GM18498 (cell line): ENCODE results near the gene OR5C1.
"Not testable (repeated sequence)": the region's sequence is repeated elsewhere in the genome, so short reads cannot be mapped to it uniquely, and the experiment has no call there.

Experiments used
- ATAC-seq: cut with Tn5 transposase; IDR thresholded peaks from one replicate; pipeline ENCODE4 v1.9.1; 2021; ENCODE audit warnings: mild to moderate bottlenecking, moderate library complexity; ENCODE audit not compliant: unreplicated experiment

The OR5C1 gene

GRCh38 chr9:122810306-122810946 is 21.7 kb downstream of the OR5C1 start:
- ATAC-seq: peak; percentile 83

DNA sequence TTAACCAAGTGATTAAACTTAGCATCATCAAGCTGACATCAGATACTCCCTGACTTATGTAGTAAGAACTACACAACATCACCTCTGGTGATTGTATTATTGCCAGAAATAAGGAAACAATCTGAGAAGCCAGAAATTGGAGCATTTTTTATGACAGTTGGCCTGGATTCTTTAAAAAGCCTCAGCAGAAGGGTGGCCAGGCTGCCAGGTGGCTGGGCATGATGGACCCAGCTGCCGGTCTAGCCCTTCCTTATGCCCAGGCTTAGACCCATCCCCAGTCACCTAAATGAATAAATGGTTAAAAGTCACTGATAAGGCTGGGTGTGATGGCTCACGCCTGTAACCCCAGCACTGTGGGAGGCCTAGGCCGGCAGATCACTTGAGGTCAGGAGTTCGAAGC is 24.0 kb downstream of the OR5C1 start:
- ATAC-seq: no peak

DNA sequence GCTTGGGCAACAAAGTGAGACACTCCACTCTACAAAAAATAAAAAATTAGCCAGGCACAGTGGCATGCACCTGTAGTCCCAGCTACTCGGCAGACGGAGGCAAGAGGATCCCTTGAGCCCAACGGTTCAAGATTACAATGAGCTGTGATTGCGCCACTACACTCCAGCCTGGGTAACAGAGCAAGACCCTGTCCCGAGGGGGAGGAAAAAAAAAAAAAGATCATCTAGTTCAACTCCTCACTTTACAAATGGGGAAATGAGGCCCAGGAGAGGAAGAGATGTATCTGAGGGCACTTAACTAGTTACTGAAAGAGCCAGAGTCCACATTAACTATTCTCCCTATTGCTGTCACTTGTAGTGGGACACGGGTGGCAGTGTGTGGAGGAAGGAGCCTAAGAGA is 25.8 kb downstream of the OR5C1 start:
- no peak for ATAC-seq

GRCh38 chr9:122815544-122815943 is 26.8 kb downstream of the OR5C1 start:
- no peak for ATAC-seq

DNA sequence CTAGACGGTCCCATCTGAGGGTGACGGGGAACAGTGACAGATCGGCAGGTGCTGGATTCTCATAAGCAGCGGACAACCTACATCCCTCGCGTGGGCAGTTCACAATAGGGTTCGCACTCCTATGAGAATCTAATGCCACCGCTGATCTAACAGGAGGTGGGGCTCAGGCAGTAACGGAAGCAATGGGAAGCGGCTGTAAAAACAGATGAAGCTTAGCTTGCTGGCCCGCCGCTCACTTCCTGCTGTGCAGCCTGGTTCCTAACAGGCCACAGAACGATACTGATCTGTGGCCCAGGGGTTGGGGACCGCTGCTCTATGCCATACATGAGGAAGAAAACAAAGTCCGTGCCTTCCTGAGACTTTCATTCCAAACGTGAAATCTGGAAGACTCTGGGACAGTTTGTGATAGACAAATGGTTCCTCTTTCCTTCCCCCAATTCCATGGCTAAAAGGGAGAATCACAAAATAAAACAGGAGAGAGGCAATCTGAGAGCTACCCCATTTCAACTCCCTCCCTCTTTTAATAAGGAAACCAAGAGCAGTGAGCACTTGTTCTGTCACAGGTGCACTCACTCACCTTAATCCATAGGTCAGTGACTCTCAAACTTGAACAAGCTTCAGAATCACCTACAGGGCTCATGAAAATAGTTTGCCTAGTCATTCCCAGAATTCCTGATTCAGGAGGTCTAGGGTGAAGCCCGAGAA is 27.6 kb downstream of the OR5C1 start:
- peak; percentile 59 for ATAC-seq

DNA sequence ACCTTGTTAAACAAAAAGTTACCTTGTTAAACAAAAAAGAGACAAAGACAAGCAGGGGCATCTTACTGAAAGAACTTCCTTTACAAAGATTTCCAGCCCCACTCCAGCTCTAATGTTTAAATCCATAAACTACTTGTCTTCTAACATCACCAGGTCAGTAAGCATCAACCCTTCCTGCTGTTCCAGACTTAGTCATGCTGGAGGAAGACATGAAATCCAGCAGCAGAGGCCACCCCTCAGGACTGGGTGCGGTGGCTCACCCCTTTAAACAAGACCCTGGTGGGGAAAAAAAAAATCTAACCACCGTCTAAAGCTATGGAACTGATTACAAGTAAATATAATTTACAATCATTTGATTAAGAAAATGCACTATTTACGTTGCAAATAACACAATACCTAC is 30.6 kb downstream of the OR5C1 start:
- ATAC-seq: no peak

GRCh38 chr9:122819791-122820489 is 31.2 kb downstream of the OR5C1 start:
- ATAC-seq: no peak

DNA sequence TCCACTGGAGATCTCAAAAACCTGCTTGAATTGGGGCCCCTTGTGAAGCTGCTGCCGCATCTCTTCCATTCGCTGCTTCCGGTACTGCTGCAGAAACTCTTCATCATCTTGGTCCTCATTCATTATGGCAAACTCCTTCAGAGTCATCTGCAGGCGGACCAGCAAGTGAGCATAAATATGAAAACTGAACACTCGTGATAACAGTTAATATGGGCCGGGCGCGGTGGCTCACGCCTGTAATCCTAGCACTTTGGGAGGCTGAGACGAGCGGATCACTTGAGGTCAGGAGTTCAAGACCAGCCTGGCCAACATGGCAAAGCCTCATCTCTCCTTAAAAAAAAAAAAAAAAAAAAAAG is 31.7 kb downstream of the OR5C1 start:
- ATAC-seq: no peak

DNA sequence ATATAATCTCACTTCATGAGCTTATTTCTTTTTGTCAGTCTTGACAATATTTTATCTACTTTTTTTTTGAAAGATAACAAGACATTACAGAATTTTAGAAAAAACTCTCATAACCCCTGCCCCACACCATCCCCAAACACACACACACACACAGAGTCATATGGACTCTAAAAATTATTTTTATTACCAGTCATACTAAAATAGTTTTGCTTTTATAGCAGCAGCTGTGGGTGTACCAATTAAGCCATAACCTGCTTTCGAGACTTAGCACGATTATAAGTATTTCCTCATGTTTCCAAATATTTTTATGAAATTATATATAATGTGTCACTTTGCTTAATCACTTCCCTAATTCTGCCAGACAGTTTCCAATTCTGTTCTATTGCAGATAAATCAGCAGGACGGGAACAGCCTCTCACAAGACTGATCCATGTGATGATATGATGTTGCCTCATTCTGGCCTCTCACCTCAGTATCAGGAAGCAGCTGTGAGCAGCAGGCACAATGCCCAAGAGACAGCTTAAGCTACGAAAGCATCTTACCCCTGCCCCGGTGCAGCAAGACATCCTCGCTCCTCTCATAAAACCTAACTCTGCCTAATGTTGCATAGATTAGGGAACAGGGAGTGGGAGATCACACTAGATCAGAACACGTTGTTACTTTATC is 32.7 kb downstream of the OR5C1 start:
- ATAC-seq: no peak

- ATAC-seq: no peak
These were observed 33.3 kb downstream of the OR5C1 start for GRCh38 chr9:122822056-122822455.

DNA sequence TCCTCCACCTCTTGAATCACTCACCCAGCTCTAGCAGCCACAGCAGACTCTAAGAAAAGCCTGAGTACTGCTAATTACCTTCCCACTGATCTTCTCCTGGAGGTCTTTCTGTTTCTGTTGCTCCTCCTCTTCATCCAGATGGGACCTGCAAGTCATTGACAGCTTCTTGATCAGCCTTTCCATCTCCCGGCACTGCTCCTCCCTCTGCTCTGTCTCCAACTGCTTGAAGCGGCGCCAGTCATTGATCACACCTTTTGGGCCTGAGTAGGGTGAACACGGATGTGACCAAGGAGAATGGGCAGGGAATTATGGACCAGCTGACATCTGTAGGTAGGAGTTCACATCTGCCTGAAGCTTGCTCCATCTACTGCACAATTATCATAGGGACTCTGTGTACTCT is 34.2 kb downstream of the OR5C1 start:
- no peak for ATAC-seq

GRCh38 chr9:122827761-122828093 is 39.0 kb downstream of the OR5C1 start:
- ATAC-seq: peak; percentile 24

DNA sequence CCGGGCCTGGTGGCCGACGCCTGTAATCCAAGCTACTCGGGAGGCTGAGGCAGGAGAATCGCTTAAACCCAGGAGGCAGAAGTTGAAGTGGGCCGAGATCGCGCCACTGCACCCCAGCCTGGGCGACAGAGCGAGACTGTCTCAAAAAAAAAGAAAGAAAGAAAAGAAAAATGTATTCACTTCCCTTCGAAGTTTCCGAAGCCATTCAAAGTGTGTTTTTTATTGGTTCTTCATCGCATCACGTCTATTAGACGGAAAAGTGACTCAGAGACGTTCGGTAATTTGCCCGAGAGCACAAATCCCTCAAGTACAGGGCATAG is 40.2 kb downstream of the OR5C1 start:
- not testable (repeated sequence) for ATAC-seq

DNA sequence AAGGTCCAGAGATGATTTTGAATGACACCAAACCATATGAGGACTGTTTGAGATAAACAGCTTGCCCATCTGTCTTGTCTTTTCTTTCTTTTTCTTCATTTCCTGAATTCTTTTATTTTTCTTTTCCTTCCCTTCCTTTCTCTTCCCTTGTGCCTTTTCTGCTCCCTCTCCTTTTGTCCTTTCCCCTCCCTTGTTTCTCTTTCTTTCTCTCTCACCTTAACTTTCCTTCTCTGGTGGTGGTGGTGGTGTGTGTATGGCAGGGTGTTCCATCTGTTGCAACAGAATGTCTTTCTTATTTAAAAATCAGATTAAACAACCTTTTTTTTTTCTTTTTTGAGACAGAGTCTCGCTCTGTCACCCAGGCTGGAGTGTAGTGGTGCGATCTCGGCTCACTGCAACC is 43.5 kb downstream of the OR5C1 start:
- no peak for ATAC-seq

DNA sequence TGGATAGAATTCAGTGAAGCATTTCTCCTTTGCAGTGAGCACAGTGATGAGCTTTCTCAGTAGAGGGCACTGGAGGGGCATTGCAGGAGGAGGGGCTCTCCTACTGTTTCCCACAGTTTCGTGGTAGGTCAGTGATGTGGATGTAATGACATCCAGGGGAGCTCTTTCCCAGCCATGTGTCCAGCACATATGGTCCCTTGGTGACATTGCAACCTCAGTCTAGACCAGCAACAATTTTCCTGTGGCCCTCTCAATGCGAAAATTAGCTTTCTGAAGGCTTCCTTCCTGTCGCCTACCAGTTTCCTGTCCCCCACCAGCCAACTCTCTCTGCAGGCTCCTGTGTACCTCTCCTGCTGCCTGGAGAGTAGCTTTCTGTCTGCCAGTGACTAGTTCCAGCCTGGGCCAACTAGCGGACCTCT is 46.6 kb downstream of the OR5C1 start:
- ATAC-seq: no peak

GRCh38 chr9:122837266-122837850 is 48.6 kb downstream of the OR5C1 start:
- no peak for ATAC-seq

DNA sequence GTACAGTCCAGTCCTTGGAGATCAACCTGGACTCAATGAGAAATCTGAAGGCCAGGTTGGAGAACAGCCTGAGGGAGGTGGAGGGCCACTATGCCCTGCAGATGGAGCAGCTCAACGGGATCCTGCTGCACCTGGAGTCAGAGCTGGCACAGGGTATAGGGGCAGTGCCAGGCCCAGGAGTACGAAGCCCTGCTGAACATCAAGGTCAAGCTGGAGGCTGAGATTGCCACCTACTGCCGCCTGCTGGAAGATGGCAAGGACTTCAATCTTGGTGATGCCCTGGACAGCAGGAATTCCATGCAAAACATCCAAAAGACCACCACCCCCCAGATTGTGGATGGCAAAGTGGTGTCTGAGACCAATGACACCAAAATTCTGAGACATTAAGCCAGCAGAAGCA is 49.7 kb downstream of the OR5C1 start:
- ATAC-seq: not testable (repeated sequence)
